Muscle layer of duodenum (tissue), 2 donors: ENCODE results near the gene HIP1.

ENCODE experiments used
- H3K27ac ChIP-seq: one replicate; pipeline ENCODE4 v1.7.0; 2013; ENCODE audit warnings: mild to moderate bottlenecking, low read length
- H3K27me3 ChIP-seq: one replicate; pipeline ENCODE4 v1.7.0; 2013; ENCODE audit warnings: low read depth, mild to moderate bottlenecking, control low read depth, low read length
- H3K36me3 ChIP-seq, 2 donors: one replicate each; pipeline ENCODE4 v1.7.0; 2013; ENCODE audit warnings: low read length in 2 of 2, control low read depth in 1 of 2, mild to moderate bottlenecking in 1 of 2; ENCODE audit not compliant: insufficient read depth in 2 of 2, control insufficient read depth in 1 of 2
- H3K4me1 ChIP-seq, 2 donors: one replicate each; pipeline ENCODE4 v1.7.0; 2013; ENCODE audit warnings: low read length in 2 of 2, mild to moderate bottlenecking in 2 of 2, control low read depth in 1 of 2, moderate library complexity in 1 of 2; ENCODE audit not compliant: insufficient read depth in 2 of 2, control insufficient read depth in 1 of 2
- H3K4me3 ChIP-seq, 2 donors: one replicate each; pipeline ENCODE4 v1.7.0; 2013; ENCODE audit warnings: low read length in 2 of 2, low read depth in 1 of 2, mild to moderate bottlenecking in 1 of 2
- H3K9me3 ChIP-seq, 2 donors: one replicate each; pipeline ENCODE4 v1.7.0; 2013; ENCODE audit warnings: low read length in 2 of 2, control low read depth in 1 of 2, mild to moderate bottlenecking in 1 of 2; ENCODE audit not compliant: control insufficient read depth in 1 of 2
- donor health status: healthy.

Gene HIP1

GRCh38 chr7:75647709-75648438 lies 90.9 kb downstream of the HIP1 start:
- Histone ChIP-seq H3K4me3 (no peak overlapping the region), H3K27ac (no peak overlapping the region), H3K27me3 (no peaks in the 10 kb centered on the region), H3K36me3 (no peaks in the 10 kb centered on the region), H3K4me1 (peaks cover 0 to 3% of the 10 kb centered on the region in 2 donors), H3K9me3 (no peaks in the 10 kb centered on the region)

GRCh38 chr7:75646571-75647102 lies 92.1 kb downstream of the HIP1 start:
- H3K27ac ChIP-seq: no peak overlapping the region
- H3K9me3 ChIP-seq: no peaks in the 10 kb centered on the region
- no peak overlapping the region for H3K4me3 ChIP-seq
- no peaks in the 10 kb centered on the region for H3K27me3 ChIP-seq
- H3K4me1 ChIP-seq: peaks cover 0 to 3% of the 10 kb centered on the region in 2 donors
- H3K36me3 ChIP-seq: no peaks in the 10 kb centered on the region

GRCh38 chr7:75645570-75645969 lies 93.2 kb downstream of the HIP1 start:
- Histone ChIP-seq H3K4me1 (peaks cover 0 to 3% of the 10 kb centered on the region in 2 donors), H3K4me3 (no peak overlapping the region), H3K36me3 (no peaks in the 10 kb centered on the region), H3K27me3 (no peaks in the 10 kb centered on the region), H3K9me3 (no peaks in the 10 kb centered on the region), H3K27ac (no peak overlapping the region)

- Histone ChIP-seq H3K4me3 (no peak overlapping the region), H3K27ac (no peak overlapping the region), H3K9me3 (no peaks in the 10 kb centered on the region), H3K4me1 (peaks cover 0 to 9% of the 10 kb centered on the region in 2 donors), H3K27me3 (no peaks in the 10 kb centered on the region), H3K36me3 (no peaks in the 10 kb centered on the region)
Measured at GRCh38 chr7:75644589-75644988, 94.2 kb downstream of the HIP1 start.

GRCh38 chr7:75642810-75643486 lies 95.8 kb downstream of the HIP1 start:
- H3K27me3 ChIP-seq: no peaks in the 10 kb centered on the region
- H3K36me3 ChIP-seq: no peaks in the 10 kb centered on the region
- no peak overlapping the region for H3K4me3 ChIP-seq
- peaks cover 0 to 14% of the 10 kb centered on the region in 2 donors for H3K4me1 ChIP-seq
- no peaks in the 10 kb centered on the region for H3K9me3 ChIP-seq
- no peak overlapping the region for H3K27ac ChIP-seq

- Histone ChIP-seq H3K4me3 (peak overlapping the region; percentile 55 to 62), H3K36me3 (no peaks in the 10 kb centered on the region), H3K4me1 (peaks cover 0 to 14% of the 10 kb centered on the region in 2 donors), H3K27ac (no peak overlapping the region), H3K27me3 (no peaks in the 10 kb centered on the region), H3K9me3 (no peaks in the 10 kb centered on the region)
Measured at GRCh38 chr7:75640201-75640600, 98.5 kb downstream of the HIP1 start.

- H3K9me3 ChIP-seq: no peaks in the 10 kb centered on the region
- H3K27me3 ChIP-seq: no peaks in the 10 kb centered on the region
- H3K36me3 ChIP-seq: no peaks in the 10 kb centered on the region
- peaks cover 0 to 14% of the 10 kb centered on the region in 2 donors for H3K4me1 ChIP-seq
- H3K27ac ChIP-seq: peak overlapping the region; percentile 31
- H3K4me3 ChIP-seq: peak overlapping the region; percentile 55 to 62
Measured at GRCh38 chr7:75639886-75640190, 98.9 kb downstream of the HIP1 start.

- Histone ChIP-seq H3K27ac (peak overlapping the region; percentile 31), H3K9me3 (no peaks in the 10 kb centered on the region), H3K4me1 (peaks cover 0 to 14% of the 10 kb centered on the region in 2 donors), H3K4me3 (peak overlapping the region; percentile 55 to 62), H3K27me3 (no peaks in the 10 kb centered on the region), H3K36me3 (no peaks in the 10 kb centered on the region)
Measured at GRCh38 chr7:75639071-75639885, 99.5 kb downstream of the HIP1 start.

- Histone ChIP-seq H3K36me3 (no peaks in the 10 kb centered on the region), H3K4me1 (peaks cover 0 to 14% of the 10 kb centered on the region in 2 donors), H3K4me3 (peak overlapping the region; percentile 53 to 62), H3K27ac (no peak overlapping the region), H3K9me3 (no peaks in the 10 kb centered on the region), H3K27me3 (no peaks in the 10 kb centered on the region)
Measured at GRCh38 chr7:75638594-75639070, 100.1 kb downstream of the HIP1 start.

GRCh38 chr7:75637854-75638593 lies 100.7 kb downstream of the HIP1 start:
- Histone ChIP-seq H3K36me3 (no peaks in the 10 kb centered on the region), H3K4me1 (peaks cover 0 to 14% of the 10 kb centered on the region in 2 donors), H3K27ac (no peak overlapping the region), H3K27me3 (no peaks in the 10 kb centered on the region), H3K4me3 (peak overlapping the region; percentile 53 to 62), H3K9me3 (no peaks in the 10 kb centered on the region)
